Measurements from ENCODE around the gene C1QL4. TPM values are rescaled to one million over a fixed set of nuclear protein-coding genes. Genes with fewer than 3 reads are reported as not detected.

Gene C1QL4
- polyA plus RNA-seq, 3 donors, result not detected

DNA sequence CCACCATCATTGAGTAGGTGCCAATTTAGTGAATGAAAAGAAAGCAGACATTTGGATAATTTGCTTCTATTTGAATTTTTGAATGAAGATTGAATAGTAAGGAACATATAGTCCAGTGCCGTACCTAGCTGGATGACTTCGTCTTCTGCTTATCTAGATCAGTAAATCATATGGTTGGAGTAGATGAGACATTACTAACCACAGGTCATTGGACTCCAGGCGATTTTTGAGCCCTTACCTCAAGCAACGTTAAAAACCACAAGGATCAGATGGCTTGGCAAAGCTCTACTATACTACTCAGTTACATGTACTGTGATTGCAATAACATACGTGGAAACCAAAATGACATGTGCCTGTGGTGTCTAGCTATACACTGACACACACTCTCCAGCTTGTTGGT, 28.6 kb upstream of the C1QL4 start:
- Mint-ChIP-seq H3K9me3 (no peaks in the 10 kb centered on the region), H3K36me3 (no peaks in the 10 kb centered on the region), H3K4me1 (peaks cover 36% of the 10 kb centered on the region), H3K4me3 (no peak overlapping the region), H3K27ac (peak overlapping the region in 2 of 7 donors; percentile 33 to 35), H3K27me3 (ENCODE audit: low read depth in 3 of 3) (peaks cover 0 to 2% (median 2%) of the 10 kb centered on the region in 3 donors)
- Histone ChIP-seq H3K36me3 (replicated peaks in 1 of 2; ENCODE audit: control insufficient read depth in 1 of 2, insufficient read depth in 2 of 2, low read length in 2 of 2) (no peaks in the 10 kb centered on the region), H3K9ac (ENCODE audit: insufficient read depth, low read length, poor library complexity, severe bottlenecking) (no peak overlapping the region), H3K4me2 (replicated peaks; ENCODE audit: extremely low read depth, low read length, poor library complexity, severe bottlenecking) (peak overlapping the region; percentile 33), H3K4me1 (ENCODE audit: control insufficient read depth in 1 of 2, insufficient read depth in 2 of 2, low read length in 2 of 2) (peaks cover 33 to 39% of the 10 kb centered on the region in 2 donors), H3K27me3 (ENCODE audit: control insufficient read depth in 2 of 2, insufficient read depth in 2 of 2, low read length in 2 of 2) (no peaks in the 10 kb centered on the region), H3K79me2 (ENCODE audit: insufficient read depth, low read length) (no peaks in the 10 kb centered on the region), H2AFZ (ENCODE audit: insufficient read depth, low read depth, low read length, poor library complexity, severe bottlenecking) (no peak overlapping the region), H3K4me3 (replicated peaks in 1 of 3; ENCODE audit: low read depth in 2 of 3, low read length in 3 of 3) (peak overlapping the region in 1 of 3 experiments; percentile 35), H3K9me3 (replicated peaks in 1 of 2; ENCODE audit: control insufficient read depth in 1 of 2, insufficient read depth in 1 of 2, low read length in 2 of 2) (no peaks in the 10 kb centered on the region), H4K20me1 (ENCODE audit: insufficient read depth, low read length) (no peaks in the 10 kb centered on the region), H3K27ac (ENCODE audit: low read depth in 1 of 2, low read length in 2 of 2) (no peak overlapping the region)
- intact Hi-C loops (cut with micrococcal nuclease), result no loop called here
- DNase-seq, result no peak
- no CpG with 5 or more reads among the region's 5 CpGs for WGBS (ENCODE audit: insufficient coverage)
- TF ChIP-seq, protein P1, sequence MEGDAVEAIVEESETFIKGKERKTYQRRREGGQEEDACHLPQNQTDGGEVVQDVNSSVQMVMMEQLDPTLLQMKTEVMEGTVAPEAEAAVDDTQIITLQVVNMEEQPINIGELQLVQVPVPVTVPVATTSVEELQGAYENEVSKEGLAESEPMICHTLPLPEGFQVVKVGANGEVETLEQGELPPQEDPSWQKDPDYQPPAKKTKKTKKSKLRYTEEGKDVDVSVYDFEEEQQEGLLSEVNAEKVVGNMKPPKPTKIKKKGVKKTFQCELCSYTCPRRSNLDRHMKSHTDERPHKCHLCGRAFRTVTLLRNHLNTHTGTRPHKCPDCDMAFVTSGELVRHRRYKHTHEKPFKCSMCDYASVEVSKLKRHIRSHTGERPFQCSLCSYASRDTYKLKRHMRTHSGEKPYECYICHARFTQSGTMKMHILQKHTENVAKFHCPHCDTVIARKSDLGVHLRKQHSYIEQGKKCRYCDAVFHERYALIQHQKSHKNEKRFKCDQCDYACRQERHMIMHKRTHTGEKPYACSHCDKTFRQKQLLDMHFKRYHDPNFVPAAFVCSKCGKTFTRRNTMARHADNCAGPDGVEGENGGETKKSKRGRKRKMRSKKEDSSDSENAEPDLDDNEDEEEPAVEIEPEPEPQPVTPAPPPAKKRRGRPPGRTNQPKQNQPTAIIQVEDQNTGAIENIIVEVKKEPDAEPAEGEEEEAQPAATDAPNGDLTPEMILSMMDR (IDR thresholded peaks at IDR 0.05), result no peak

DNA sequence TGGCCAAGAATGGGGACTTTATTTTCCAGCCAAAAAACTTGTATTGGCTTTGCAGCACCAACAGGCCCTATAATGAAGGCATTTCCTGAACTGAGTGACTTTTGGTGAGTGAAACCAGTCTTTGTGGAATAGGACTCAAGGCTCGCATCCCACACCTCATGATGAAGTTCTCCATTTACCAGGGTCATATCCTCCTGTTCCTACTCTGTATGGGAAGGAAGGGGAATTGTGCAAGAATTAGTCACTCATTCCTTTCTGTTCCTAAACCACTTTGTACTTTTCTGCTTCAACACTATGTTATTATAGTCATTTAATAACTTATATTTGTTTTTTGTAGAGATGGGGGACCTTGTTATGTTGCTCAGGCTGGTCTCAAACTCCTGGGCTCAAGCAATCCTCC, 28.0 kb upstream of the C1QL4 start:
- H3K4me3 Mint-ChIP-seq, result no peak overlapping the region
- H3K9ac ChIP-seq (ENCODE audit: insufficient read depth, low read length, poor library complexity, severe bottlenecking), result no peak overlapping the region
- DNase-seq, result peak; percentile 56 to 84 (median 83)
- H3K4me2 ChIP-seq (replicated peaks; ENCODE audit: extremely low read depth, low read length, poor library complexity, severe bottlenecking), result peak overlapping the region; percentile 33
- TF ChIP-seq, protein P1 (IDR thresholded peaks at IDR 0.05), result no peak
- no peaks in the 10 kb centered on the region for H3K9me3 ChIP-seq (replicated peaks in 1 of 2; ENCODE audit: control insufficient read depth in 1 of 2, insufficient read depth in 1 of 2, low read length in 2 of 2)
- H3K27me3 ChIP-seq (ENCODE audit: control insufficient read depth in 2 of 2, insufficient read depth in 2 of 2, low read length in 2 of 2), result no peaks in the 10 kb centered on the region
- peaks cover 36% of the 10 kb centered on the region for H3K4me1 Mint-ChIP-seq
- H3K36me3 Mint-ChIP-seq, result no peaks in the 10 kb centered on the region
- no peaks in the 10 kb centered on the region for H4K20me1 ChIP-seq (ENCODE audit: insufficient read depth, low read length)
- H3K79me2 ChIP-seq (ENCODE audit: insufficient read depth, low read length), result no peaks in the 10 kb centered on the region
- H3K4me1 ChIP-seq (ENCODE audit: control insufficient read depth in 1 of 2, insufficient read depth in 2 of 2, low read length in 2 of 2), result peaks cover 33 to 36% of the 10 kb centered on the region in 2 donors
- peak overlapping the region in 1 of 3 experiments; percentile 35 for H3K4me3 ChIP-seq (replicated peaks in 1 of 3; ENCODE audit: low read depth in 2 of 3, low read length in 3 of 3)
- no peaks in the 10 kb centered on the region for H3K9me3 Mint-ChIP-seq
- H3K27ac ChIP-seq (ENCODE audit: low read depth in 1 of 2, low read length in 2 of 2), result no peak overlapping the region
- peaks cover 0 to 4% (median 2%) of the 10 kb centered on the region in 3 donors for H3K27me3 Mint-ChIP-seq (ENCODE audit: low read depth in 3 of 3)
- no peaks in the 10 kb centered on the region for H3K36me3 ChIP-seq (replicated peaks in 1 of 2; ENCODE audit: control insufficient read depth in 1 of 2, insufficient read depth in 2 of 2, low read length in 2 of 2)
- intact Hi-C loops (cut with micrococcal nuclease), result no loop called here
- H3K27ac Mint-ChIP-seq, result peak overlapping the region in 3 of 7 donors; percentile 35 to 72 (median 66)
- no peak overlapping the region for H2AFZ ChIP-seq (ENCODE audit: insufficient read depth, low read depth, low read length, poor library complexity, severe bottlenecking)
- WGBS (ENCODE audit: insufficient coverage), result no CpG with 5 or more reads among the region's 1 CpG

All from CD14-positive monocyte (primary cell).